GM21447 (cell line): ENCODE data around the gene EPHA1.
"Not testable (repeated sequence)": the region's sequence is repeated elsewhere in the genome, so short reads cannot be mapped to it uniquely, and the experiment has no call there.

Source experiments
- ATAC-seq: cut with Tn5 transposase; IDR thresholded peaks from one replicate; pipeline ENCODE4 v1.9.1; 2021; ENCODE audit not compliant: unreplicated experiment

Gene EPHA1

GRCh38 chr7:143431109-143431508 lies 22.5 kb upstream of the EPHA1 start:
- no peak for ATAC-seq

GRCh38 chr7:143429770-143430698 lies 21.4 kb upstream of the EPHA1 start:
- ATAC-seq = no peak

GRCh38 chr7:143426479-143427142 lies 18.0 kb upstream of the EPHA1 start:
- no peak for ATAC-seq

GRCh38 chr7:143424476-143424875 lies 15.8 kb upstream of the EPHA1 start:
- not testable (repeated sequence) for ATAC-seq

GRCh38 chr7:143422033-143422432 lies 13.4 kb upstream of the EPHA1 start:
- no peak for ATAC-seq

- not testable (repeated sequence) for ATAC-seq
Measured at GRCh38 chr7:143420624-143421023, 12.0 kb upstream of the EPHA1 start.

- ATAC-seq = no peak
Measured at GRCh38 chr7:143419880-143420279, 11.2 kb upstream of the EPHA1 start.

GRCh38 chr7:143418681-143419458 lies 10.2 kb upstream of the EPHA1 start:
- ATAC-seq = no peak

GRCh38 chr7:143417734-143418383 lies 9.2 kb upstream of the EPHA1 start:
- ATAC-seq = no peak

- no peak for ATAC-seq
Measured at GRCh38 chr7:143416565-143417149, 8.0 kb upstream of the EPHA1 start.

- ATAC-seq = no peak
Measured at GRCh38 chr7:143415742-143416397, 7.2 kb upstream of the EPHA1 start.

GRCh38 chr7:143415209-143415608 lies 6.6 kb upstream of the EPHA1 start:
- not testable (repeated sequence) for ATAC-seq

- ATAC-seq = no peak
Measured at GRCh38 chr7:143413123-143413522, 4.5 kb upstream of the EPHA1 start.

GRCh38 chr7:143411976-143412708 lies 3.5 kb upstream of the EPHA1 start:
- no peak for ATAC-seq

GRCh38 chr7:143410521-143411004 lies 1.9 kb upstream of the EPHA1 start:
- ATAC-seq = no peak

GRCh38 chr7:143408252-143408685 lies 387 bp downstream of the EPHA1 start:
- ATAC-seq = no peak

GRCh38 chr7:143407287-143408251 lies 1.1 kb downstream of the EPHA1 start:
- no peak for ATAC-seq

GRCh38 chr7:143406002-143406357 lies 2.7 kb downstream of the EPHA1 start:
- ATAC-seq = no peak
